H9 (cell line): ENCODE results near the gene WDR91. TPM values are rescaled to one million over a fixed set of nuclear protein-coding genes. Genes with fewer than 3 reads are reported as not detected.

ENCODE experiments used
- DNase-seq: peaks from one replicate; pipeline ENCODE4 v3.0.0-alpha.2; 2017
- H2AFZ ChIP-seq: one replicate; pipeline ENCODE4 v1.6.1; 2013; ENCODE audit warnings: mild to moderate bottlenecking, low read length, control low read depth, moderate library complexity
- H2AK5ac ChIP-seq: 2 replicates; pipeline ENCODE4 v1.6.1; 2013; ENCODE audit warnings: low read length, control low read depth, mixed read lengths; ENCODE audit not compliant: insufficient read length
- H2BK120ac ChIP-seq: one replicate; pipeline ENCODE4 v1.6.1; 2013; ENCODE audit warnings: low read depth, mild to moderate bottlenecking, low read length, control low read depth, inconsistent platforms; ENCODE audit not compliant: poor library complexity, severe bottlenecking
- H2BK12ac ChIP-seq: 2 replicates; pipeline ENCODE4 v1.6.1; 2013; ENCODE audit warnings: low read length, control low read depth, mixed read lengths, low read depth; ENCODE audit not compliant: insufficient read length
- H2BK15ac ChIP-seq: 2 replicates; pipeline ENCODE4 v1.6.1; 2013; ENCODE audit warnings: low read depth, low read length, control low read depth
- H2BK20ac ChIP-seq: one replicate; pipeline ENCODE4 v1.6.1; 2013; ENCODE audit warnings: low read depth, mild to moderate bottlenecking, low read length, control low read depth, inconsistent platforms; ENCODE audit not compliant: poor library complexity, severe bottlenecking
- H2BK5ac ChIP-seq: 2 replicates; pipeline ENCODE4 v1.6.1; 2013; ENCODE audit warnings: low read length, control low read depth, mixed read lengths; ENCODE audit not compliant: insufficient read length
- H3K14ac ChIP-seq: 2 replicates; pipeline ENCODE4 v1.6.1; 2013; ENCODE audit warnings: low read length, control low read depth; ENCODE audit not compliant: insufficient read depth
- H3K18ac ChIP-seq: 2 replicates; pipeline ENCODE4 v1.6.1; 2013; ENCODE audit warnings: low read depth, mild to moderate bottlenecking, mixed read lengths, low read length, control low read depth; ENCODE audit not compliant: insufficient read length
- H3K23ac ChIP-seq: 2 replicates; pipeline ENCODE4 v1.6.1; 2013; ENCODE audit warnings: low read length, control low read depth, mixed read lengths, low read depth; ENCODE audit not compliant: insufficient read length
- H3K23me2 ChIP-seq: 2 replicates; pipeline ENCODE4 v1.6.1; 2013; ENCODE audit warnings: low read depth, mild to moderate bottlenecking, mixed read lengths, low read length, control low read depth; ENCODE audit not compliant: insufficient read length, poor library complexity, severe bottlenecking
- H3K27ac ChIP-seq: 2 replicates; pipeline ENCODE4 v1.5.1; 2013; ENCODE audit warnings: low read length, control low read depth, mixed read lengths, low read depth; ENCODE audit not compliant: insufficient read length
- H3K27me3 ChIP-seq: 2 replicates; pipeline ENCODE4 v1.6.1; 2013; ENCODE audit warnings: low read length, control low read depth, inconsistent platforms; ENCODE audit not compliant: insufficient read depth
- H3K4ac ChIP-seq: 2 replicates; pipeline ENCODE4 v1.6.1; 2013; ENCODE audit warnings: low read depth, mild to moderate bottlenecking, control low read depth, inconsistent platforms, low read length, moderate library complexity
- H3K4me1 ChIP-seq: 2 replicates; pipeline ENCODE4 v1.6.1; 2013; ENCODE audit warnings: low read length, control low read depth, inconsistent platforms; ENCODE audit not compliant: insufficient read depth
- H3K4me2 ChIP-seq: 2 replicates; pipeline ENCODE4 v1.6.1; 2013; ENCODE audit warnings: low read length, control low read depth, mixed read lengths; ENCODE audit not compliant: insufficient read length, insufficient read depth
- H3K56ac ChIP-seq: 2 replicates; pipeline ENCODE4 v1.6.1; 2013; ENCODE audit warnings: low read depth, mild to moderate bottlenecking, mixed read lengths, low read length, control low read depth; ENCODE audit not compliant: insufficient read length
- H3K79me1 ChIP-seq: 2 replicates; pipeline ENCODE4 v1.6.1; 2013; ENCODE audit warnings: low read depth, mild to moderate bottlenecking, moderate library complexity, low read length, control low read depth, inconsistent platforms; ENCODE audit not compliant: insufficient read depth, poor library complexity, severe bottlenecking
- H3K79me2 ChIP-seq: 2 replicates; pipeline ENCODE4 v1.6.1; 2013; ENCODE audit warnings: low read length, control low read depth, inconsistent platforms; ENCODE audit not compliant: insufficient read depth
- H3K9ac ChIP-seq: 2 replicates; pipeline ENCODE4 v1.6.1; 2013; ENCODE audit warnings: low read length, control low read depth, mixed read lengths; ENCODE audit not compliant: insufficient read length; ENCODE audit errors: extremely low read depth
- H3K9me3 ChIP-seq: one replicate; pipeline ENCODE4 v1.6.1; 2013; ENCODE audit warnings: low read depth, low read length, inconsistent platforms; ENCODE audit not compliant: control insufficient read depth
- H3T11ph ChIP-seq: one replicate; pipeline ENCODE4 v1.6.1; 2013; ENCODE audit warnings: mild to moderate bottlenecking, low read length, control low read depth, inconsistent platforms
- H4K20me1 ChIP-seq: one replicate; pipeline ENCODE4 v1.6.1; 2013; ENCODE audit not compliant: control insufficient read depth, insufficient read length, insufficient read depth
- H4K5ac ChIP-seq: 2 replicates; pipeline ENCODE4 v1.6.1; 2013; ENCODE audit warnings: low read depth, mild to moderate bottlenecking, mixed read lengths, low read length, control low read depth; ENCODE audit not compliant: insufficient read length
- H4K8ac ChIP-seq: replicated peaks from 2 replicates; pipeline ENCODE4 v1.6.1; 2013; ENCODE audit warnings: low read length, control low read depth, mixed read lengths, low read depth; ENCODE audit not compliant: insufficient read length
- H4K91ac ChIP-seq: 2 replicates; pipeline ENCODE4 v1.6.1; 2013; ENCODE audit warnings: low read depth, mild to moderate bottlenecking, moderate library complexity, mixed read lengths, low read length, control low read depth; ENCODE audit not compliant: insufficient read length
- H3K27ac Mint-ChIP-seq, 3 experiments: 2 replicates in 2 of 3; 3 replicates in 1 of 3; pipeline ENCODE4 v1.8.0; 2020 to 2021; ENCODE audit warnings: mixed read lengths in 3 of 3, mild to moderate bottlenecking in 1 of 3, moderate library complexity in 1 of 3
- H3K27me3 Mint-ChIP-seq: 2 replicates; pipeline ENCODE4 v1.8.0; 2021; ENCODE audit warnings: low read depth, mild to moderate bottlenecking, moderate library complexity, mixed read lengths
- H3K36me3 Mint-ChIP-seq, 3 experiments: 2 replicates in 2 of 3; 3 replicates in 1 of 3; pipeline ENCODE4 v1.8.0; 2020 to 2021; ENCODE audit warnings: low read depth in 3 of 3, mixed read lengths in 3 of 3; ENCODE audit not compliant: insufficient read depth in 1 of 3
- H3K4me1 Mint-ChIP-seq, 2 experiments: 2 replicates each; pipeline ENCODE4 v1.8.0; 2020; ENCODE audit warnings: mixed read lengths in 2 of 2
- H3K4me3 Mint-ChIP-seq, 2 experiments: 2 replicates in 1 of 2; 3 replicates in 1 of 2; pipeline ENCODE4 v1.8.0; 2020 to 2021; ENCODE audit warnings: mild to moderate bottlenecking in 2 of 2, mixed read lengths in 2 of 2, moderate library complexity in 1 of 2
- H3K9me3 Mint-ChIP-seq, 2 experiments: 2 replicates in 1 of 2; 3 replicates in 1 of 2; pipeline ENCODE4 v1.8.0; 2020; ENCODE audit warnings: mild to moderate bottlenecking in 2 of 2, mixed read lengths in 2 of 2, moderate library complexity in 1 of 2
- WGBS: extraction: QIAGEN DNeasy Blood & Tissue Kit; methylation state at CpG from one replicate; pipeline ENCODE4 v1.1.7; 2013; ENCODE audit warnings: missing lambda C conversion rate, low lambda C conversion rate, mixed read lengths; ENCODE audit not compliant: insufficient read length; ENCODE audit errors: extremely low coverage; 5-methylcytosine and 5-hydroxymethylcytosine counted together
- total RNA-seq: library from RNA; stranded (reverse); gene quantifications from 2 replicates; pipeline ENCODE4 v1.2.1, GENCODE V29; 2021
- TF ChIP-seq, protein P1 (sequence below): fragments of 200-600 bp; sonication (generic); conservative IDR thresholded peaks from 3 replicates; pipeline ENCODE4 v1.8.0; 2021; ENCODE audit warnings: antibody characterized with exemption, mild to moderate bottlenecking

Gene WDR91
- total RNA-seq, 1 experiment from 2014 or later = 9.4 TPM

DNA sequence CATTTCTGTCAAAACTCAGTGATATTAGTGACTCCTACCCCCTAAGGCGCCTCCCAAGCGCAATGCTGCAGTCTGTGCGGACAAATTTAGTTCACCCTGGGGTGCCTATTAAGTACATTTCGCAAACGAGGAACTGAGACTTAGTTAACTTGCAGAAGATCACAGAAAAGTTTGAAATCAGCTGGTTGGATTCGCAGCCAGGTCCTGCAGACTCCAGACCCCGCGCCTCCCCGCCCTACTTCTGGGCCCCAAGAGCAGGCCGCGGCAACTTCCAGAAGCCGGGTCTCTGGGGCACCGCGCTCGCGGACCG is 41.4 kb downstream of the WDR91 start:
- Histone ChIP-seq H3K27ac (no peak overlapping the region), H3K27me3 (no peaks in the 10 kb centered on the region), H3K4ac (no peak overlapping the region), H2BK5ac (no peak overlapping the region), H2AK5ac (no peak overlapping the region), H2BK12ac (no peak overlapping the region), H3K4me1 (0 out of 2 replicates have a peak, but pooled peaks cover 2% of the 10 kb centered on the region), H3K18ac (peak overlapping the region; percentile 80), H2BK20ac (no peak overlapping the region), H3K56ac (no peak overlapping the region), H4K8ac (no peak overlapping the region), H2BK15ac (no peak overlapping the region), H3K23me2 (peaks cover 8% of the 10 kb centered on the region), H3K4me2 (peak overlapping the region; percentile 69), H2BK120ac (no peak overlapping the region), H3T11ph (no peak overlapping the region), H3K79me1 (no peaks in the 10 kb centered on the region), H3K9me3 (no peaks in the 10 kb centered on the region), H3K23ac (no peak overlapping the region), H3K14ac (peak overlapping the region; percentile 91), H2AFZ (no peak overlapping the region), H4K5ac (no peak overlapping the region), H3K79me2 (no peaks in the 10 kb centered on the region; the same call in 1 of the 2 replicates), H4K20me1 (no peaks in the 10 kb centered on the region), H3K9ac (peak overlapping the region; percentile 70), H4K91ac (no peak overlapping the region)
- no peaks in the 10 kb centered on the region for H3K9me3 Mint-ChIP-seq
- no peaks in the 10 kb centered on the region for H3K27me3 Mint-ChIP-seq
- H3K27ac Mint-ChIP-seq = peak overlapping the region; percentile 90 to 94 (median 91)
- WGBS = no CpG with 5 or more reads among the region's 17 CpGs
- peaks cover 39 to 43% (median 42%) of the 10 kb centered on the region in 3 experiments; a peak in 6 of 7 replicates for H3K36me3 Mint-ChIP-seq
- peak overlapping the region; percentile 82 to 84 for H3K4me3 Mint-ChIP-seq
- peaks cover 30 to 31% of the 10 kb centered on the region in 2 experiments for H3K4me1 Mint-ChIP-seq
- TF ChIP-seq, protein P1, sequence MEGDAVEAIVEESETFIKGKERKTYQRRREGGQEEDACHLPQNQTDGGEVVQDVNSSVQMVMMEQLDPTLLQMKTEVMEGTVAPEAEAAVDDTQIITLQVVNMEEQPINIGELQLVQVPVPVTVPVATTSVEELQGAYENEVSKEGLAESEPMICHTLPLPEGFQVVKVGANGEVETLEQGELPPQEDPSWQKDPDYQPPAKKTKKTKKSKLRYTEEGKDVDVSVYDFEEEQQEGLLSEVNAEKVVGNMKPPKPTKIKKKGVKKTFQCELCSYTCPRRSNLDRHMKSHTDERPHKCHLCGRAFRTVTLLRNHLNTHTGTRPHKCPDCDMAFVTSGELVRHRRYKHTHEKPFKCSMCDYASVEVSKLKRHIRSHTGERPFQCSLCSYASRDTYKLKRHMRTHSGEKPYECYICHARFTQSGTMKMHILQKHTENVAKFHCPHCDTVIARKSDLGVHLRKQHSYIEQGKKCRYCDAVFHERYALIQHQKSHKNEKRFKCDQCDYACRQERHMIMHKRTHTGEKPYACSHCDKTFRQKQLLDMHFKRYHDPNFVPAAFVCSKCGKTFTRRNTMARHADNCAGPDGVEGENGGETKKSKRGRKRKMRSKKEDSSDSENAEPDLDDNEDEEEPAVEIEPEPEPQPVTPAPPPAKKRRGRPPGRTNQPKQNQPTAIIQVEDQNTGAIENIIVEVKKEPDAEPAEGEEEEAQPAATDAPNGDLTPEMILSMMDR = no peak
- DNase-seq = no peak
